ENCODE measurements around the gene TENM4.

- TF ChIP-seq CTCF (IDR thresholded peaks at IDR 0.05), result no peak
- no peak for TF ChIP-seq POLR2A (IDR thresholded peaks at IDR 0.05)
These were observed 833.1 kb downstream of the TENM4 start for GRCh38 chr11:78607696-78608095.

Data from Peyer's patch (tissue), 4 donors.